ENCODE results near the gene SPOP.

DNA sequence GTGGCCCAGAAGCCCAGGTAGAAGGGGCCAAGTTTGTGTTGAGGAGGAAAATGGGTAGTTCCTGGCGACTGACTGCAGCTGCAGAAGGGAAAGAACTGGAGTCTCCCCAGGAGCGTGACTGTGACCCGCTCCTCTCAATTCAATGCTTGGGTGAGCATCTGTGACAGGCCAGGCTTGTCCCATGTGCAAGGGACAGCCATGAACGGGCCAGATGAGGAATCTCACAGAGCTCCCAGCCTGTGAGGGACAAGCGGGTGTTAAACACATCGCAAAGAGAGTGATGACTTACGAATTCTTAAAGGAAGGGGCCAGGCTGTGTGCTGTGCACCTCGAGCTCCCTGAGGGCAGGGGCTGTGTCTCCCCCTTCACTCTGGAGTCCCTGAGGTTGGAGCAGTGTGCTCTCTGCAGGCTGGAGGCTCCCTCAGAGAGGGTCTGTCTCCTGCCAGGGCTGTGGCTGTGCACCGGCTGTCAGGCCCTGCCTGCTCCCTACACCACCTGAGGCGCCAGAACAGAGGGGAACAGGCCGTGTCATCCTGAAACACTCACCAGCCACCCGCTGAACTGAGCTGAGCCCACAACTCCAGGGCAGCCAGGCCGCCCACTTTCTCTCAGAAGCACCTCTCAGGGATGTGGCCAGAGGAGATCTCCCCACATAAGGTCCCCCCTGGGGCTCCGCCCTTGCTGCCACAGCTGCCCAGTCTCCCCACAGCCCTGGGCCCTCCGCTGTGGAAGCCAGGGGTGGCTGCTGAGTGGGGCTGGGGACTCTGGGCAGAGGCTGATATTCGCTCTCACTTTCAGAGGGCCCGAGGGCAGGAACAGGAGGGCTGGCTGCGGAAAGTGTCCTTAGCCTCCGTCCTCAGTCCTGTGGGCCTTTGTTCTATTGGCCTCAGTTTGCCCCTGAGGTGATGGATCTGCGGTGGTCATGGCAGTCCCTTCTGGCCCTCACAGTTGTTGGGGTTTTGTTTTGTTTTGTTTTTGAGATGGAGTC is 127.9 kb downstream of the SPOP start:
- TF ChIP-seq HMG20B (CRISPR knock-in tag; IDR thresholded peaks at IDR 0.05) = no peak
- TF ChIP-seq, protein P1, sequence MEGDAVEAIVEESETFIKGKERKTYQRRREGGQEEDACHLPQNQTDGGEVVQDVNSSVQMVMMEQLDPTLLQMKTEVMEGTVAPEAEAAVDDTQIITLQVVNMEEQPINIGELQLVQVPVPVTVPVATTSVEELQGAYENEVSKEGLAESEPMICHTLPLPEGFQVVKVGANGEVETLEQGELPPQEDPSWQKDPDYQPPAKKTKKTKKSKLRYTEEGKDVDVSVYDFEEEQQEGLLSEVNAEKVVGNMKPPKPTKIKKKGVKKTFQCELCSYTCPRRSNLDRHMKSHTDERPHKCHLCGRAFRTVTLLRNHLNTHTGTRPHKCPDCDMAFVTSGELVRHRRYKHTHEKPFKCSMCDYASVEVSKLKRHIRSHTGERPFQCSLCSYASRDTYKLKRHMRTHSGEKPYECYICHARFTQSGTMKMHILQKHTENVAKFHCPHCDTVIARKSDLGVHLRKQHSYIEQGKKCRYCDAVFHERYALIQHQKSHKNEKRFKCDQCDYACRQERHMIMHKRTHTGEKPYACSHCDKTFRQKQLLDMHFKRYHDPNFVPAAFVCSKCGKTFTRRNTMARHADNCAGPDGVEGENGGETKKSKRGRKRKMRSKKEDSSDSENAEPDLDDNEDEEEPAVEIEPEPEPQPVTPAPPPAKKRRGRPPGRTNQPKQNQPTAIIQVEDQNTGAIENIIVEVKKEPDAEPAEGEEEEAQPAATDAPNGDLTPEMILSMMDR (IDR thresholded peaks at IDR 0.05 in 2 of 3, conservative IDR thresholded peaks at IDR 0.05 in 1 of 3; ENCODE audit: insufficient read depth in 2 of 3, low read depth in 1 of 3, low read length in 3 of 3) = no peak
- TF ChIP-seq FIP1L1 (IDR thresholded peaks at IDR 0.05; ENCODE audit: low read depth, low read length, poor library complexity, severe bottlenecking) = no peak
- TF ChIP-seq, protein P2, sequence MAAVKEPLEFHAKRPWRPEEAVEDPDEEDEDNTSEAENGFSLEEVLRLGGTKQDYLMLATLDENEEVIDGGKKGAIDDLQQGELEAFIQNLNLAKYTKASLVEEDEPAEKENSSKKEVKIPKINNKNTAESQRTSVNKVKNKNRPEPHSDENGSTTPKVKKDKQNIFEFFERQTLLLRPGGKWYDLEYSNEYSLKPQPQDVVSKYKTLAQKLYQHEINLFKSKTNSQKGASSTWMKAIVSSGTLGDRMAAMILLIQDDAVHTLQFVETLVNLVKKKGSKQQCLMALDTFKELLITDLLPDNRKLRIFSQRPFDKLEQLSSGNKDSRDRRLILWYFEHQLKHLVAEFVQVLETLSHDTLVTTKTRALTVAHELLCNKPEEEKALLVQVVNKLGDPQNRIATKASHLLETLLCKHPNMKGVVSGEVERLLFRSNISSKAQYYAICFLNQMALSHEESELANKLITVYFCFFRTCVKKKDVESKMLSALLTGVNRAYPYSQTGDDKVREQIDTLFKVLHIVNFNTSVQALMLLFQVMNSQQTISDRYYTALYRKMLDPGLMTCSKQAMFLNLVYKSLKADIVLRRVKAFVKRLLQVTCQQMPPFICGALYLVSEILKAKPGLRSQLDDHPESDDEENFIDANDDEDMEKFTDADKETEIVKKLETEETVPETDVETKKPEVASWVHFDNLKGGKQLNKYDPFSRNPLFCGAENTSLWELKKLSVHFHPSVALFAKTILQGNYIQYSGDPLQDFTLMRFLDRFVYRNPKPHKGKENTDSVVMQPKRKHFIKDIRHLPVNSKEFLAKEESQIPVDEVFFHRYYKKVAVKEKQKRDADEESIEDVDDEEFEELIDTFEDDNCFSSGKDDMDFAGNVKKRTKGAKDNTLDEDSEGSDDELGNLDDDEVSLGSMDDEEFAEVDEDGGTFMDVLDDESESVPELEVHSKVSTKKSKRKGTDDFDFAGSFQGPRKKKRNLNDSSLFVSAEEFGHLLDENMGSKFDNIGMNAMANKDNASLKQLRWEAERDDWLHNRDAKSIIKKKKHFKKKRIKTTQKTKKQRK (IDR thresholded peaks at IDR 0.05; ENCODE audit: borderline replicate concordance, low read depth, low read length) = no peak
- TF ChIP-seq, protein P3, sequence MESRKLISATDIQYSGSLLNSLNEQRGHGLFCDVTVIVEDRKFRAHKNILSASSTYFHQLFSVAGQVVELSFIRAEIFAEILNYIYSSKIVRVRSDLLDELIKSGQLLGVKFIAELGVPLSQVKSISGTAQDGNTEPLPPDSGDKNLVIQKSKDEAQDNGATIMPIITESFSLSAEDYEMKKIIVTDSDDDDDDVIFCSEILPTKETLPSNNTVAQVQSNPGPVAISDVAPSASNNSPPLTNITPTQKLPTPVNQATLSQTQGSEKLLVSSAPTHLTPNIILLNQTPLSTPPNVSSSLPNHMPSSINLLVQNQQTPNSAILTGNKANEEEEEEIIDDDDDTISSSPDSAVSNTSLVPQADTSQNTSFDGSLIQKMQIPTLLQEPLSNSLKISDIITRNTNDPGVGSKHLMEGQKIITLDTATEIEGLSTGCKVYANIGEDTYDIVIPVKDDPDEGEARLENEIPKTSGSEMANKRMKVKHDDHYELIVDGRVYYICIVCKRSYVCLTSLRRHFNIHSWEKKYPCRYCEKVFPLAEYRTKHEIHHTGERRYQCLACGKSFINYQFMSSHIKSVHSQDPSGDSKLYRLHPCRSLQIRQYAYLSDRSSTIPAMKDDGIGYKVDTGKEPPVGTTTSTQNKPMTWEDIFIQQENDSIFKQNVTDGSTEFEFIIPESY (CRISPR knock-in tag; IDR thresholded peaks at IDR 0.05) = no peak
